Measurements from ENCODE around the gene TTC39C. TPM values are rescaled to one million over a fixed set of nuclear protein-coding genes. Genes with fewer than 3 reads are reported as not detected.

Gene TTC39C
- total and polyA plus RNA-seq, 2 of the 8 experiments (the other 6 are each of a cell fraction or from before 2014, with no cell fraction given): 8.1 to 79.1 TPM

GRCh38 chr18:24170360-24170759 lies 155.8 kb downstream of the TTC39C start (continued):
- TF ChIP-seq GTF2F1 (IDR thresholded peaks at IDR 0.05; ENCODE audit: borderline replicate concordance, low read depth, low read length): no peak
- no peak for TF ChIP-seq GABPA (IDR thresholded peaks at IDR 0.05; ENCODE audit: borderline replicate concordance, insufficient read depth, low read length)
- no peak for TF ChIP-seq POU5F1 (IDR thresholded peaks at IDR 0.05; ENCODE audit: low read depth, low read length)
- no peak for TF ChIP-seq CHD1 (IDR thresholded peaks at IDR 0.05; ENCODE audit: low read depth, low read length)
- no peak for TF ChIP-seq EGR1 (IDR thresholded peaks at IDR 0.05; ENCODE audit: borderline replicate concordance, low read depth, low read length)
- TF ChIP-seq SP2 (IDR thresholded peaks at IDR 0.05; ENCODE audit: low read length): no peak

All from H1 (cell line).